Right hindlimb (tissue), 1 donor: ENCODE measurements around the gene ACOX3.

Source experiments
- DNase-seq: peaks from one replicate; pipeline ENCODE4 v3.0.0-alpha.2; 2018

Gene ACOX3

GRCh38 chr4:8467016-8467415 lies 26.5 kb upstream of the ACOX3 start:
- no peak for DNase-seq

DNA sequence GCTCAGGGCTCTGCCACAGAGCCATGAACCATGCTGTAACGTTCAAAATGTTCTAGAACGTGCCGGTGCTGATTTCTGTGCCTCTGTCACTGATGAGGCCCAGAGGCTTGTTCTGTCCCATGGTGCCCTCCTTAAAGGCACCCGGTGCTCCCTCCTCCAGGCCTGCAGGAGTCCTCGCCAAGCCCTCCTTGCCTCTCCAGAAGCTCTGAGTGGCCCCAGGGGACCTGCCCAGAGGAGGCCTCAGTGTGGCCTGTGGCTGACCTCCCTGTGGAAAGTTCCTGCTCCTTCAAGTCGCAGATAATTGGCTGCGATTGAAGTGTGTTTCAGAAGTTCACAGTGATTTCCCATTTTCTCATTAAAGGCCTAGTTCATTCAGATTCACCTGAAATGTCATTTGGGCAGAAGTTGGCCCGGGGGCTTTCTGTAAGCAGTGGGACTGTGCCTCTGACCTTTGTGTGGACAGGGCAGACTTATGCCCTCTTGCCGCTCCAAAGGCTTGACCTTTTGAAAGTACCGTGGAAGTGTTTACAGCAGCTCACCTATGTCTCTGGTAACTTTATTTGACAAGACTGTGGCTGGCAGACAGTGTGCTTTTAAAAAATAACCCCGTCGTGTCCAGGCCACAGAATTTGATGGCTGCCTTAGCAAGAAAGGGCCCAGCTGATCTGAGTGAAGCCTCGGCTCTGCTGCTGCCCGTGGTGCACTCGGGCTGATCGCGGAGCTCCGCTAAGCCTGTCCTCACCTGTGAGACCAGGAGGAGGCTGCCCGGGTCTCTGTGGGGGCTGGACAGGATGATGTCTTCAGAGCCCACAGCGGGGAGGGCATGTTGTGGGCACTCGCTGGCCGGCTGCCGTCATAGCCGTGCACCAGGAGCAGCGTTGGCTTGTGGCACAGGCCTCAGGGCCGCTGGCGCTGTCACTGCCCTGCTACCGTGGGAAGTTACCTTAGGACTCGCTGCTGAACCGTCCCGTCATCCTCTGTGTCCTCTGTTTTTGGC lies 25.4 kb upstream of the ACOX3 start:
- DNase-seq: no peak

- no peak for DNase-seq
Measured at GRCh38 chr4:8464381-8464780, 23.9 kb upstream of the ACOX3 start.

- DNase-seq: no peak
Measured at GRCh38 chr4:8463811-8464210, 23.3 kb upstream of the ACOX3 start.

DNA sequence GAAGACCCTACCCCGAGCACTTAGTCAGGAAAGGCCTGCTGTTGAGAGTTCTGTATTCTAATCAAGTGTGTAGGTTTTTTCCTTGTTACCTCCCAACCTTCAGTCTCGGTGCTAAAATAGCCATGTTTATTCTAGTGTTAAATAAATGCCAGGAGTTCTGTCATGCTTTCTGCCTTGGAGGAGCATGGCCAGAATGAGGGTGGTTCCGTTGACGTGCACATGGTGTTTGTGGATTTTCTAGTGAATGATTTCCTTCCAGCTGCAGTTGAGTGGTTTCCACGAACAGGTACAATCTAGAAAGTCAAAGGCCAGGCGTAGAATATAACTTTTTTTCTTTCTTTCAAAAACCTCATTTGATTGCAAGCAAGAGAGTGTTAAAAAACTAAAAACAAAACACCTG lies 21.1 kb upstream of the ACOX3 start:
- DNase-seq: no peak

- no peak for DNase-seq
Measured at GRCh38 chr4:8461086-8461485, 20.6 kb upstream of the ACOX3 start.

GRCh38 chr4:8459867-8460445 lies 19.4 kb upstream of the ACOX3 start:
- no peak for DNase-seq

DNA sequence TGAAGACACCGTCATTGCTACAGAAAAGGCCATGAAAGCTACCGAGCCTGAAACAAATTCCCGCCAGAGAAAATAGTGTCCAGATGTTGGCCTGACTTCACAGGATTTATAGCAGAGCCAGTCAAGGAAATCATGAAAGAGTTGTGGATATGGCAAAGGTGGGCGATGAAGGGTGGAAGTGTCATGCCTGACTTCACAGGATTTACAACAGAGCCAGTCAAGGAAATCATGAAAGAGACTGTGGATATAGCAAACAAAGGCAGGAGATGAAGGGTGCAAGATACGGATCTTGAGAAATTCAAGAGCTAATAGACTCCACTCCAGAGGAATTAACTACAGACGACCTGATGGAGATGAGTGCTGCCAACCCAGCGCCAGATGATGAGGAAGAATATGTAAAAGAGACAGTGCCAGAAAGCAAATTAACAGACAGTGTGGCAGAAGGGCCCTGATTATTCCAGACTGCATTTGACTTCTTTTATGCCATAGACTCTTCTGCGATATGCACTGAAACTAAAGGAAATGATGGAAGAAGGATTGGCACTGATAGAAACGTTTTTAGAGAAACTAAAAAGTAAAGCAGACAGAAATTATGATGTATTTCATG lies 17.2 kb upstream of the ACOX3 start:
- no peak for DNase-seq

GRCh38 chr4:8453957-8454356 lies 13.4 kb upstream of the ACOX3 start:
- DNase-seq: no peak

- no peak for DNase-seq
Measured at GRCh38 chr4:8451440-8452182, 11.1 kb upstream of the ACOX3 start.

- DNase-seq: no peak
Measured at GRCh38 chr4:8446122-8446521, 5.6 kb upstream of the ACOX3 start.

DNA sequence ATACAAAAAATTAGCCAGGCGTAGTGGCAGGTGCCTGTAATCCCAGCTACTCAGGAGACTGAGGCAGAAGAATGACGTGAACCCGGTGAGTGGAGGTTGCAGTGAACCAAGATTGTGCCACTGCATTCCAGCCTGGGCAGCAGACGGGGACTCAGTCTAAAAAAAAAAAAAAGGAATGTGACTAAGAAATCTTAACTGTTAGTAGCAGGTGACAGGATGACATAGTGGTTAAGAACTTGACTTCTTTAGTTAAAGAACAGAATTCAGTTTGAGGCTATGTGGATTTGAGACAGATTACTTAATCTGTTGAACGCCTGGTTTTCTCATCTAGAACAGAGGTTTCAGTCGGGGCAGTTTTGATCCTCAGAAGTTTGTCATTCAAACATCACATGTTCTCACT lies 3.3 kb upstream of the ACOX3 start:
- DNase-seq: no peak

- DNase-seq: no peak
Measured at GRCh38 chr4:8442596-8443358, 2.3 kb upstream of the ACOX3 start.

- DNase-seq: no peak
Measured at GRCh38 chr4:8441499-8442091, 1.1 kb upstream of the ACOX3 start.

DNA sequence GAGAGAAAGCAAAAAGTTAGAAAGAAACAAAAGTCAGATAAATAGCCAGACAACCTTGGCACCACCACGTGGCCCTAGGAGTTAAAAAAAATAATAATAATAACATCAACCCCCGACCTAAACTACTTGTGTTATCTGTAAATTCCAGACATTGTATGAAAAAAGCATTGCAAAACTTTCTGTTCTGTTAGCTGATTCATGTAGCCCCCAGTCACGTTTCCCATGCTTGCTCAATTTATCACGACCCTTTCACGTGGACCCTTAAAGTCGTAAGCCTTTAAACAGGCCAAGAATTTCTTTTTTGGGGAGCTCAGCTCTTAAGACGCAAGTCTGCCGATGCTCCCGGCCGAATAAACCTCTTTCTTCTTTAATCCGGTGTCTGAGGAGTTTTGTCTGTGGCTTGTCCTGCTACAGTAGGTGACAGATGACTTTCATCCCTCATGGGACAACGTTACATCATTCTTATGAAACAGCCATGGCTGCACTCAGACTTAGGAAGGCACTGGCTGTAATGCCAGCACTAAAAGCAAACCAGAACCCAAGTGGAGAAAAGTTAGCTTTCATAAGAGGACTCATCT lies 520 bp downstream of the ACOX3 start:
- no peak for DNase-seq

GRCh38 chr4:8439168-8439567 lies 1.4 kb downstream of the ACOX3 start:
- DNase-seq: no peak

DNA sequence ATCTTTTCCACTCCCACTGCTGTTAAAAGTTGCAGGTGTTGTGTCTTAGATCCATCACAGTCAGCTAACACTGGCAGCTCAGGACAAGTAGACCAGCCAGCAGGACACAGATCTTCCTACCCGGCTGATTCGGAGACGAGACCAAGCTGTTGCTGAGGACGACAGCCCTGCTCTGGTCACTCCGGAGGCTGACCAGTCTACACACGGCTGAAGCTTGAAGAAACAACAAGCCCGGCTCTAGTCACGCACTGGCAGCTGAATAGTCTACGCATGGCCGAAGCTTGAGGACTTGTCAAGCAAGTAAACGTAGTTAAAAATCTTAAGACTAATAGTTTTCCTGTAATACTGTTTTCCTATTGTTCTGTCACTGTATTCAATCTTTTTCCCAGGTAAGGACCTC lies 1.8 kb downstream of the ACOX3 start:
- DNase-seq: no peak

- no peak for DNase-seq
Measured at GRCh38 chr4:8437281-8437680, 3.2 kb downstream of the ACOX3 start.

- DNase-seq: no peak
Measured at GRCh38 chr4:8435656-8436121, 4.8 kb downstream of the ACOX3 start.

- DNase-seq: no peak
Measured at GRCh38 chr4:8434251-8435073, 6.1 kb downstream of the ACOX3 start.

GRCh38 chr4:8433136-8433535 lies 7.4 kb downstream of the ACOX3 start:
- no peak for DNase-seq
